Osteoblast (primary cell): ENCODE results near the gene SLC16A10. TPM values are rescaled to one million over a fixed set of nuclear protein-coding genes. Genes with fewer than 3 reads are reported as not detected.

Experiments used
- DNase-seq: peaks from one replicate; pipeline ENCODE4 v3.0.0; 2011; ENCODE audit warnings: low spot score, mixed read lengths; ENCODE audit not compliant: insufficient read length; ENCODE audit errors: missing footprints
- H2AFZ ChIP-seq: 2 replicates; pipeline ENCODE4 v1.6.0; 2011; ENCODE audit warnings: mild to moderate bottlenecking, low read length
- H3K27ac ChIP-seq: 2 replicates; pipeline ENCODE4 v1.5.1; 2011; ENCODE audit warnings: mild to moderate bottlenecking, low read depth, low read length, moderate library complexity
- H3K27me3 ChIP-seq: 2 replicates; pipeline ENCODE4 v1.6.0; 2012; ENCODE audit warnings: mild to moderate bottlenecking, control low read depth, inconsistent platforms, low read length, moderate library complexity; ENCODE audit not compliant: insufficient read depth
- H3K36me3 ChIP-seq: 2 replicates; pipeline ENCODE4 v1.5.1; 2011; ENCODE audit warnings: mild to moderate bottlenecking, low read length, control low read depth, moderate library complexity; ENCODE audit not compliant: insufficient read depth
- H3K4me1 ChIP-seq: 2 replicates; pipeline ENCODE4 v1.5.1; 2011; ENCODE audit warnings: mild to moderate bottlenecking, low read length, control low read depth, moderate library complexity; ENCODE audit not compliant: insufficient read depth
- H3K4me2 ChIP-seq: 2 replicates; pipeline ENCODE4 v1.6.0; 2011; ENCODE audit warnings: mild to moderate bottlenecking, low read length; ENCODE audit not compliant: insufficient read depth
- H3K4me3 ChIP-seq: fragments of 200-600 bp; sonication (generic); 3 replicates; pipeline ENCODE4 v1.5.1; 2012; ENCODE audit warnings: mild to moderate bottlenecking, low read length, inconsistent platforms; ENCODE audit not compliant: insufficient read depth
- H3K79me2 ChIP-seq: 2 replicates; pipeline ENCODE4 v1.6.0; 2012; ENCODE audit warnings: mild to moderate bottlenecking, low read length, control low read depth, inconsistent platforms; ENCODE audit not compliant: insufficient read depth
- H3K9me3 ChIP-seq: 2 replicates; pipeline ENCODE4 v1.5.1; 2011; ENCODE audit warnings: low read depth, low read length, control low read depth
- H4K20me1 ChIP-seq: 2 replicates; pipeline ENCODE4 v1.6.0; 2012; ENCODE audit warnings: mild to moderate bottlenecking, low read length, control low read depth; ENCODE audit not compliant: insufficient read depth
- total RNA-seq: library from RNA; depleted of rRNA; stranded (reverse); fragments of >200 nt; gene quantifications from 2 replicates; pipeline ENCODE4 v1.2.3, GENCODE V29; 2012
- TF ChIP-seq, protein P1 (sequence below): IDR thresholded peaks from 2 replicates; pipeline ENCODE4 v1.5.1; 2011; ENCODE audit warnings: mild to moderate bottlenecking, low read depth, low read length, moderate library complexity; ENCODE audit errors: extremely low read depth

Gene SLC16A10
- total RNA-seq, 1 donor, result under 0.01 TPM

DNA sequence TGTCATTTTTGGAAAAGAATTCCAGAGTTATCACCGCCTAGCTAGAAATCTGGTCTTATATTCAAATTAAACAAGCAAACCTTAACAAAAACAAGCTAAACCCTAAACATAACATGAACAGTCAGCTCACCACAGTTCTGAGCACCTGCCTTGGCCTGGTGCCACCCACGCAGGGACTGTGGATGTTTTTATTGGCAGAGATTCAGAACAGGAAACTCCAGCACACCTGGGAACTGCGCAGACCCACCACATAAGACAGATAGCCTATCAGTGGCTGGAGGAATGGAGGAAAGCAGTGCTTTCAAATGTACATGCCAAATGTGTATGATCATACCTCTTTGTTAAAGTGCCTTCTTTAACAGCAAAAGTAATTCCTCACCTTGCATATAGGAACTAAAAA, 8.9 kb downstream of the SLC16A10 start:
- TF ChIP-seq, protein P1, sequence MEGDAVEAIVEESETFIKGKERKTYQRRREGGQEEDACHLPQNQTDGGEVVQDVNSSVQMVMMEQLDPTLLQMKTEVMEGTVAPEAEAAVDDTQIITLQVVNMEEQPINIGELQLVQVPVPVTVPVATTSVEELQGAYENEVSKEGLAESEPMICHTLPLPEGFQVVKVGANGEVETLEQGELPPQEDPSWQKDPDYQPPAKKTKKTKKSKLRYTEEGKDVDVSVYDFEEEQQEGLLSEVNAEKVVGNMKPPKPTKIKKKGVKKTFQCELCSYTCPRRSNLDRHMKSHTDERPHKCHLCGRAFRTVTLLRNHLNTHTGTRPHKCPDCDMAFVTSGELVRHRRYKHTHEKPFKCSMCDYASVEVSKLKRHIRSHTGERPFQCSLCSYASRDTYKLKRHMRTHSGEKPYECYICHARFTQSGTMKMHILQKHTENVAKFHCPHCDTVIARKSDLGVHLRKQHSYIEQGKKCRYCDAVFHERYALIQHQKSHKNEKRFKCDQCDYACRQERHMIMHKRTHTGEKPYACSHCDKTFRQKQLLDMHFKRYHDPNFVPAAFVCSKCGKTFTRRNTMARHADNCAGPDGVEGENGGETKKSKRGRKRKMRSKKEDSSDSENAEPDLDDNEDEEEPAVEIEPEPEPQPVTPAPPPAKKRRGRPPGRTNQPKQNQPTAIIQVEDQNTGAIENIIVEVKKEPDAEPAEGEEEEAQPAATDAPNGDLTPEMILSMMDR, result no peak
- no peaks in the 10 kb centered on the region for H3K4me1 ChIP-seq
- no peak overlapping the region for H3K4me2 ChIP-seq
- no peaks in the 10 kb centered on the region for H3K9me3 ChIP-seq
- H3K36me3 ChIP-seq, result no peaks in the 10 kb centered on the region
- DNase-seq, result no peak
- no peak overlapping the region for H2AFZ ChIP-seq
- H3K4me3 ChIP-seq, result no peak overlapping the region
- no peaks in the 10 kb centered on the region for H3K79me2 ChIP-seq
- H3K27ac ChIP-seq, result no peak overlapping the region
- no peaks in the 10 kb centered on the region for H4K20me1 ChIP-seq
- peaks cover 18% of the 10 kb centered on the region for H3K27me3 ChIP-seq

- no peaks in the 10 kb centered on the region for H3K9me3 ChIP-seq
- H3K27me3 ChIP-seq, result peaks cover 18% of the 10 kb centered on the region
- H3K4me1 ChIP-seq, result no peaks in the 10 kb centered on the region
- H3K4me2 ChIP-seq, result no peak overlapping the region
- no peaks in the 10 kb centered on the region for H4K20me1 ChIP-seq
- TF ChIP-seq, protein P1, result no peak
- no peak overlapping the region for H3K27ac ChIP-seq
- H3K4me3 ChIP-seq, result no peak overlapping the region
- no peak overlapping the region for H2AFZ ChIP-seq
- no peaks in the 10 kb centered on the region for H3K36me3 ChIP-seq
- DNase-seq, result no peak
- no peaks in the 10 kb centered on the region for H3K79me2 ChIP-seq
Measured at GRCh38 chr6:111098597-111098996, 11.3 kb downstream of the SLC16A10 start.

- Histone ChIP-seq H3K36me3 (no peaks in the 10 kb centered on the region), H3K27me3 (peaks cover 6% of the 10 kb centered on the region), H3K27ac (no peak overlapping the region), H3K4me3 (no peak overlapping the region), H2AFZ (no peak overlapping the region), H3K9me3 (no peaks in the 10 kb centered on the region), H3K4me2 (no peak overlapping the region), H3K79me2 (no peaks in the 10 kb centered on the region), H3K4me1 (no peaks in the 10 kb centered on the region), H4K20me1 (no peaks in the 10 kb centered on the region)
- DNase-seq, result no peak
- TF ChIP-seq, protein P1, result no peak
Measured at GRCh38 chr6:111101987-111102386, 14.7 kb downstream of the SLC16A10 start.

DNA sequence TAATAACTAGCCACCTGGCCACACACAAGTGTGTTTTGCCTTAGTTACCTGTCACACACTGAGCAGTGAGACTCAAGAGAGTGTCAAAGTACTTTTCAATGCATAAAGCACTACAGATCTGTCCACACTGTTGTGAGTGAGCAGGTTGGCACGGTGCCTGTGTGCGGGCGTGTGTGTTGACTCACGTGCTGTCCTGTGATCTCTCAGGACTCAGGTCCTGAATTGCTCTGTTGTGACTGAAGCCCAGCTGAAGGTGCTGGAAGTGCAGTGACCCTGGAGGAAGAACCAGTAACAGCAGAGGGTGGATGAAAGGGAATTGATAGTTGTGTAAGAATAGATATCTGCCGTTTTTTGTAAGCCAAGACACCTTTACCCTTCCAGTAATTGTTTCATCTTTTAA, 18.3 kb downstream of the SLC16A10 start:
- no peaks in the 10 kb centered on the region for H4K20me1 ChIP-seq
- H3K27ac ChIP-seq, result no peak overlapping the region
- TF ChIP-seq, protein P1, result no peak
- H3K4me3 ChIP-seq, result no peak overlapping the region
- H3K4me1 ChIP-seq, result no peaks in the 10 kb centered on the region
- peaks cover 2% of the 10 kb centered on the region for H3K9me3 ChIP-seq
- no peaks in the 10 kb centered on the region for H3K79me2 ChIP-seq
- H2AFZ ChIP-seq, result no peak overlapping the region
- peak overlapping the region; percentile 13 for H3K4me2 ChIP-seq
- no peaks in the 10 kb centered on the region for H3K27me3 ChIP-seq
- no peak for DNase-seq
- H3K36me3 ChIP-seq, result no peaks in the 10 kb centered on the region
